ENCODE results near the gene SRMS. TPM values are rescaled to one million over a fixed set of nuclear protein-coding genes. Genes with fewer than 3 reads are reported as not detected.

SRMS gene
- total RNA-seq, 4 donors from 2014 or later: not detected

DNA sequence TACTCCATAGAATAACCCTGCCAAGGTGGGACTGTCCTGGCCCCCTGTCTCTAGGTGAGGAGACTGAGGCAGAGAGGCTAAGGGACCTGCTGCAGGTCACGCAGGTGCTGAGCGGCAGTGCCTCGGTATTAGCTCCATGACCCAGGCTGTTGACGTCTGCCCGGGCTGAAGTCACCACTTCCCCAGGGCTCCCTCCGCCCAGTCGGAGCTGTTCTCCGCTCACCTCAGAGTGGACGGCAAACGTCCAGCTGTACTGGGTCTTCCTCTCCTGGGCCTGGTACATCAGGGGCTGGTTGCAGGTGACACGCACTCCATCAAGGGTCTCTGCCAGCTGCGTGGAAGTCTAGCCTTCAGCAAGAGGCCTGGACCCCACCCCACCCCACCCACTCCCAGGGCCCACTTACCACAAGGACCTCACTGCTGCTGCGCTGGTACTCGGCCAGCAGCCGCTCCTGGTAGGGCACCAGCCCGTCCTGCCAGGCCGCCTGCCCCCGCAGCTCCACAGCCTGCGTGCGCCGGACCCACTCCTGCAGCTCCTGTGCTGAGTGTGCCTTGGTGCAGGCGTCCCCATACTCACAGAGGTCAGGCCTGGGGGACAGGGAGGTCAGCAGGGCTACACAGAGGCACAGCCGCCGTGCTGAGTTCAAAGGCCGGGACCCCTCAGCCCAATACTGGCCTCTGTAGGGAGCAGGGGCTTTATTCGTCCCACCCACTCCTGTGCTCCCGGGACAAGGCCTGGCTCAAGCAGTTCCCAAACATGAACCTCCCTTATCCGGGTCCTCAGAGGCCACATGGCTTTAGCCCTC lies 22.9 kb upstream of the SRMS start:
- TF ChIP-seq, protein P1, sequence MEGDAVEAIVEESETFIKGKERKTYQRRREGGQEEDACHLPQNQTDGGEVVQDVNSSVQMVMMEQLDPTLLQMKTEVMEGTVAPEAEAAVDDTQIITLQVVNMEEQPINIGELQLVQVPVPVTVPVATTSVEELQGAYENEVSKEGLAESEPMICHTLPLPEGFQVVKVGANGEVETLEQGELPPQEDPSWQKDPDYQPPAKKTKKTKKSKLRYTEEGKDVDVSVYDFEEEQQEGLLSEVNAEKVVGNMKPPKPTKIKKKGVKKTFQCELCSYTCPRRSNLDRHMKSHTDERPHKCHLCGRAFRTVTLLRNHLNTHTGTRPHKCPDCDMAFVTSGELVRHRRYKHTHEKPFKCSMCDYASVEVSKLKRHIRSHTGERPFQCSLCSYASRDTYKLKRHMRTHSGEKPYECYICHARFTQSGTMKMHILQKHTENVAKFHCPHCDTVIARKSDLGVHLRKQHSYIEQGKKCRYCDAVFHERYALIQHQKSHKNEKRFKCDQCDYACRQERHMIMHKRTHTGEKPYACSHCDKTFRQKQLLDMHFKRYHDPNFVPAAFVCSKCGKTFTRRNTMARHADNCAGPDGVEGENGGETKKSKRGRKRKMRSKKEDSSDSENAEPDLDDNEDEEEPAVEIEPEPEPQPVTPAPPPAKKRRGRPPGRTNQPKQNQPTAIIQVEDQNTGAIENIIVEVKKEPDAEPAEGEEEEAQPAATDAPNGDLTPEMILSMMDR (IDR thresholded peaks at IDR 0.05; ENCODE audit: low read depth): no peak

DNA sequence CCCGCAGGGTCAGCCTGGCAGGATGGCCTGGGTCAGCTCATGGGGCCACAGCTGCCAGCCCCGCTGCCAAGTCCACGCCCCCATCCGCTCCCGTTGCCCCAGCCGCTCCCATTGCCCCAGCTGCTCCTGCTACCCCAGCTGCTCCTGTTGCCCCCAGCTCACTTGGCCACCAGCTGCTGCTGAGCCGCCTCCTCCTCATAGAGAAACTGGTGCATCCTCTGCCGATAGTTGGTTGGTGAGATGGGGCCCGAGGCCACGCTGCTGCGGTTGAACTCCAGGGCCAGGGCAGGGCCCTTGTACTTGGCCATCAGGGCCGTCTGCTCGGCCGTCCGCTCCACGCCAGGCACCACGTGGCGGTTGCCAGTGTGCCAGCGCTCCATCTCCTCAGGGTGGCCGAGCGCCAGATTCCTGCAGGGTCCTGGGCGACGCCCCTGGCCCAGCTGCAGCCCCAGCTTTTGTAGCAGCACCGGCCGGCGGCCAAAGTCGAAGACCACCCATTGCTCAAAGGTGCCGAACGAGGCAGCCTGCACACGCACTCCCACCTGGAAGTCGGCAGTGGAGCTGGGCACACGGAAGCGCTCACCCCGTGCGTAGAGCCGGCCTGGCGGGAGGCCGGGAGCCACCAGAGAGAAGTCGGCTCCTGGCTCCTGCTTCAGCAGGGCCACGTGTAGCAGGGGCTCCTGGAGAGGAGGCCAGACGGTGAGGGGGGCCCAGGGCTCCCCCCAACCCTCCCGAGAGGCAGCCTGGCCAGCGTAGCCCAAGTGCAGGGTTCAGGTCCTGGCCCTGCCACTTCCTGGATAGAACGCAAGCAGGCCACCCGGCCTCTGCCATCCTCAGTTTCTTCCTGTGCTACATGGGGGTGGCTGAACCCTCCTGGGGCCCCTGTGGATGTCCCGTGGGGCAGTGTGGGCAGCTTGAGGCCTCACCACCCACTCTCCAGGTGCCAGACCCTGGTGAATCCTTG lies 21.7 kb upstream of the SRMS start:
- TF ChIP-seq, protein P1 (IDR thresholded peaks at IDR 0.05; ENCODE audit: low read depth): no peak

DNA sequence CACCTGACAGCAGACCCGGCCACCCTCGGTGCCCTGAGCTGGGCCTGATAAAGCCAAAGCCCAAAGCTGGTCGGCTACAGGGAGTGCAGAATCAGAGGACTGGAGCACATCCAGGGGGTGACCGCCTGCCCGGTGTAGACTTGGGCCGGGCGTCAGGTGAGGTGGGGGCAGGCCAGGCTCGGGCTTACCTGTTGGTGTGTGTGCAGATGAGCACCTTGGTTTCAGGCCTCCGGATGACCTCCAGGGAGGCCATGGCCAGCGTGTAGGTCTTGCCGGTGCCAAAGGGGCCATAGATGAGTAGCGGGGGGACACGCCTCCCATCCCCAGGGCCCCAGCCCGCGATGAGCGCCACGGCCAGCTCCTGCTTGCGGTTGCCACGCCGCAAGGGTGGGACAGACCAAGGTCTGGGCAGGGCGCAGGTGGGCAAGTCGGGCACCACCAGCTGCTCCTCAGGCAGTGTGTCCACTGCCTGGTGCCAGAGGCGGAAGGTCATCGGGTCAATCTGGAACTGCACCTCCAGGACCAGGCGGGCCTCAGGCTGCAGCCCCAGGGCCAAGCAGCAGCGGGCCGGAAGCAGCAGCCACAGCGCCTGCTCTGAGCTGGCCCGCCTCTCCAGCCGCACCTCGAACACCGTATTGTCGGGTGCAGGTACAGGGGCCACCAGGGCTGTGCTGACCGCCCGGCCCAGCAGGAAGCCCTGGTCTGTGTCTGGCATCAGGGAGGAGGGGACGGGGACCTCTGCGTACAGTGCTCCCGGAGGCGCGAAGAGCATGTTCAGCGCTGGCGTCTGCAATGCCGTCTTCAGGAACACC lies 20.8 kb upstream of the SRMS start:
- TF ChIP-seq, protein P1 (IDR thresholded peaks at IDR 0.05; ENCODE audit: low read depth): no peak

DNA sequence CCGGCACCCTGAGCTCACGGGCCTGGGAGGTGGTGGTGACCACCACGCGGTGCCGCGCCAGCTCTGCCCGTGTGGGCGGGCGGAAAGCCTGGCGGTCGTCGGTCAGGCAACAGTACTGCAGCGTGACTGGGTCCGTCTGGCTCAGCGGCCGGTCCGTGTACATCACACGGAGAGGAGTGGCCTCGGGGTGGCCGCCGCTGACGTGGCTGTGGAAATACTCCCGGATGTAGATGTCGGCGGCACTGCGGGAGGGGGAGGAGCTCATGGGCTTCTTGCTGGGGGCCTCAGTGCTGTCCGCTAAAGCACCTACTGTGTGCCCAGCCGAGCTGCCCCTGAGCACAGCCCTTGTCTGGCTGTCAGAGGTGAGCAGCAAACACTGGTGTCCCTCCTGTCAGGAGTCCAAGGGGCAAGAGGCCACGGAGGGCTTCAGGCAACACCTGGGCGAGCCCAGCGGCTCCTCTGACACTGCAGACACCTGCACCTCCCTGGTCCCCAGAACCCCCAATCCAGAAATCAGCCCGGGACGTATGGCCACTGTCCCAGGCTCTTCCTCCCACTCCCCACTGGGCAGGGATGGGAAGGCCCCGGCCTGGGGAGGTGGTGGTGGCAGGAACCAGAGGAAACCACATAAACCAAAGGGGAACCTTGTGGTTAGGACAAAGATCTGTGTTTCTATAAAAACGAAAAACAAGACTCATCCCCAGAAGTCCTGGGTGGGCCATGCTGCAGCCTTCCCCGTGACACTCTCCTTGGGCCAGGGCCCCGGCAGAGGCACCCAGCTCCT lies 20.0 kb upstream of the SRMS start:
- TF ChIP-seq, protein P1 (IDR thresholded peaks at IDR 0.05; ENCODE audit: low read depth): no peak

- TF ChIP-seq, protein P1 (IDR thresholded peaks at IDR 0.05; ENCODE audit: low read depth): no peak
Measured at GRCh38 chr20:63567136-63567385, 19.5 kb upstream of the SRMS start.

DNA sequence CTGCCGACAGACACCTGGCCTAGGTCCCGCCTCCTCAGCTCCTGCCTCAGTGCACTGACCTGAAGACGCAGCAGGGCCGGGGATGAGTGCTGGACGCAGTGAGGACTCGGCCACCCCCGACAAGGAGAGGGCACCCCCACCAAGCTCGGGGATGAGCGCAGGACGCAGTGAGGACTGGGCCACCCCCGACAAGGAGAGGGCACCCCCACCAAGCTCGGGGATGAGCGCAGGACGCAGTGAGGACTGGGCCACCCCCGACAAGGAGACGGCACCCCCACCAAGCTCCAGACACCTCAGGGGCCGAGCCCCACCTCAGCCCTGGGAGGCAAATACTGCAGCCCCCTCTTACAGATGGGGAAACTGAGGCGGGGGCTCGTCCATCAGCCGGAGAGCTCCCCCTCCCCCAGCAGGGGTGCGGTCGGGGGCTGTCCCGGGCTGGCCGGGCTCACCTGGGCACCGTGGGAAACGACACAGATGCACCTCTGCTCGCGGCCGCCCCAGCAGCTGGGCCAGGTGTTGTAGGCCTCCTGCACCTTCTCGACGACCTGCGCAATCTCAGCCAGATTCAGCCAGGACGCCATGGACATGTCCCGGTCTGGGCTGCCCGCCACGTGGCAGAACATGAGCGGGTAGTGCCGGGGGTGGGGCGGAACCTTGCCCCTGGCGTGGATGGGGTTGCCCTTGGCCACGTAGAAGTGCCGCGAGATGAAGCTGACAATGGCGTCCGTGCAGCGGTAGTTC lies 19.0 kb upstream of the SRMS start:
- TF ChIP-seq, protein P1 (IDR thresholded peaks at IDR 0.05; ENCODE audit: low read depth): no peak
